C4-2B (cell line): ENCODE measurements around the gene PRKAG2.

Source experiments
- H3K27ac ChIP-seq: fragments of 450-650 bp; 2 replicates; pipeline ENCODE4 v1.5.1; 2017
- CTCF ChIP-seq: fragments of 450-650 bp; conservative IDR thresholded peaks from 2 replicates; pipeline ENCODE4 v1.5.1; 2017; ENCODE audit warnings: mild to moderate bottlenecking
- ZFX ChIP-seq: fragments of 450-650 bp; IDR thresholded peaks from 2 replicates; pipeline ENCODE4 v1.6.1; 2017

Gene PRKAG2

GRCh38 chr7:151511946-151512345, 365.0 kb downstream of the PRKAG2 start:
- no peak overlapping the region for H3K27ac ChIP-seq
- TF ChIP-seq CTCF (no peak), ZFX (no peak)

- TF ChIP-seq ZFX: no peak
- TF ChIP-seq CTCF: no peak
- no peak overlapping the region for H3K27ac ChIP-seq
These were observed 365.6 kb downstream of the PRKAG2 start for GRCh38 chr7:151511270-151511669.

- TF ChIP-seq ZFX (no peak), CTCF (no peak)
- H3K27ac ChIP-seq: no peak overlapping the region
These were observed 367.1 kb downstream of the PRKAG2 start for GRCh38 chr7:151509670-151510333.

- no peak for TF ChIP-seq ZFX
- TF ChIP-seq CTCF: no peak
- H3K27ac ChIP-seq: no peak overlapping the region
These were observed 367.9 kb downstream of the PRKAG2 start for GRCh38 chr7:151508991-151509390.

GRCh38 chr7:151507806-151508205, 369.1 kb downstream of the PRKAG2 start:
- H3K27ac ChIP-seq: no peak overlapping the region
- TF ChIP-seq ZFX (no peak), CTCF (no peak)

- H3K27ac ChIP-seq: no peak overlapping the region
- TF ChIP-seq ZFX: no peak
- TF ChIP-seq CTCF: peak; percentile 22; the same call in 1 of the 2 replicates
These were observed 370.0 kb downstream of the PRKAG2 start for GRCh38 chr7:151506901-151507382.
